Stimulated activated naive CD8-positive, alpha-beta T cell treated with anti-CD3 and anti-CD28 coated beads, Interleukin-15, amount 100 ng/mL, for 72 hours (primary cell): ENCODE measurements around the gene SARDH.
A peak's percentile ranks its signal among the peaks of the same experiment; 100 is the strongest.

ENCODE experiments used
- ATAC-seq: fragments of 150-1000 bp; cut with Tn5 transposase; 2 replicates; pipeline ENCODE4 v1.10.0; 2021; ENCODE audit warnings: mild to moderate bottlenecking, moderate library complexity
- DNase-seq, 2 donors: peaks; one replicate each; pipeline ENCODE4 v3.0.0; 2021 to 2022
- H3K27ac Mint-ChIP-seq, 2 donors: one replicate each; pipeline ENCODE4 v1.8.0; 2022; ENCODE audit warnings: mild to moderate bottlenecking in 2 of 2, mixed read lengths in 2 of 2, moderate library complexity in 2 of 2
- H3K27me3 Mint-ChIP-seq: one replicate; pipeline ENCODE4 v1.8.0; 2022; ENCODE audit warnings: mixed read lengths
- H3K4me1 Mint-ChIP-seq: one replicate; pipeline ENCODE4 v1.8.0; 2022; ENCODE audit warnings: mild to moderate bottlenecking, mixed read lengths
- H3K4me3 Mint-ChIP-seq, 2 donors: one replicate each; pipeline ENCODE4 v1.8.0; 2022; ENCODE audit warnings: mild to moderate bottlenecking in 2 of 2, mixed read lengths in 2 of 2, moderate library complexity in 1 of 2
- H3K9me3 Mint-ChIP-seq, 2 donors: one replicate each; pipeline ENCODE4 v1.8.0; 2022; ENCODE audit warnings: mixed read lengths in 2 of 2

The SARDH gene

DNA sequence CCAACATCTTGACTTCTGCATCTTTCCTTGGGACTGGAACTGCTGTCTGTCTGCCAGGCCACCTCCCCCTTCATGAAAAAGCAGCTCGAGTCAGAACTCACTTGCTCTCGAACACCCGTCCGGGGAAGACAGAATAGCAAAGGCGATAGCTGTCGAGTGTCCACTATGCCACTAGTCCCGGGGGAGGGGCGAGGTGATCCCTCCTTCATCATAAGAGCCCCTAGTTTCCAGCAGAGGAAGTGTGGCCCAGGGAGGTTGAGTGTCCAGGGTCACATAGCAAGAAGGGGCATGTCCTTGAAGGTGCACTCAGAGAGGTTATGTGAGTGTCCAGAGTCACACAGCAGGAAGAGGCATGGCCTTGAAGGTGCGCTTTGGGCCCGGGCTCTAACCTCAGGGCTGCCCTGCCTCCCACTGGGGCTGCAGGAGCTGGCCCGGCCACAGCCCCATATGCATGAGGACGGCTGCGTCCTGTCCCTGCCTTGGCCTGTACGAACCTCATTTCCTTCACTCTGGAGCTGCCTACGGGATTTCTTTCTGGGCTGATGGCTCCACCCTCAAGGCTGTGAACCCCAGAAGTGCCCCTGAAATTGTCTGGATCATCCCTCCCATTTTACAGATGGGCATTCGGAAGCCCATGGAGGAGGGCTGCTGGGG lies 95.3 kb downstream of the SARDH start:
- Mint-ChIP-seq H3K27me3 (no peaks in the 10 kb centered on the region), H3K4me3 (no peak overlapping the region), H3K4me1 (no peaks in the 10 kb centered on the region), H3K27ac (no peak overlapping the region), H3K9me3 (no peaks in the 10 kb centered on the region)
- DNase-seq, result no peak
- ATAC-seq, result no peak

DNA sequence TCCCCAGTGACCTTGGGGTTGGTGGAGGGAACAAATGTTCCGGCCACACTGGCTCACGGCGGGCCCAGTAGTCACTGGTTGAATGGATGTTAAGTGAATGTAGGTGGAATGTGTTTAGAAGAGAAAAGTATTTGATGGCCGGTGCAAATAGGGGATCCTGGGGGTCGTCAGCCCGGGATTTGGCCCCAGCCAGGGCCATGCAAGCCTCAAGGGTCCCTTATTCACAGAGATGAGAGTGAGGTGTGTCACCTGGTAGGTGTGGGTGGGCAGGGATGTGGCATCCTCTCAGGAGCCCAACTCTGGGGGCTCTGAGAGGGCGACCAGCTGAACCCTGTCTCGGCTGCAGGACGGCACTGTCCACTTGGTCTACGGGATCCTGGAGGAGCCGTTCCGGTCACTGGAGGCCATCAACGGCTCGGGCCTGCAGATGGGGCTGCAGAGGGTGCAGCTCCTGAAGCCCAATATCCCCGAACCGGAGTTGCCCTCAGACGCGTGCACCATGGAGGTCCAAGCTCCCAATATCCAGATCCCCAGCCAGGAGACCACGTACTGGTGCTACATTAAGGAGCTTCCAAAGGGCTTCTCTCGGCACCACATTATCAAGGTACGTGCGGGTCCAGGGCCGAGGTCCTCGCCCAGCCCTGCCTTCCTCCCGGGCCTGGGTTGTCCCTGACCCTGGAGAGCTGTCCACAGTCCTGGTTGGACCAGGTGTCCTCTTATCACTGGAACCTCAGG lies 96.1 kb downstream of the SARDH start:
- no peaks in the 10 kb centered on the region for H3K9me3 Mint-ChIP-seq
- no peak for DNase-seq
- no peak overlapping the region for H3K4me3 Mint-ChIP-seq
- no peaks in the 10 kb centered on the region for H3K27me3 Mint-ChIP-seq
- H3K4me1 Mint-ChIP-seq, result no peaks in the 10 kb centered on the region
- no peak overlapping the region for H3K27ac Mint-ChIP-seq
- no peak for ATAC-seq

- Mint-ChIP-seq H3K4me3 (no peak overlapping the region), H3K27me3 (no peaks in the 10 kb centered on the region), H3K9me3 (no peaks in the 10 kb centered on the region), H3K27ac (no peak overlapping the region), H3K4me1 (no peaks in the 10 kb centered on the region)
- DNase-seq (no peak), ATAC-seq (no peak)
Observed at GRCh38 chr9:133641396-133641655, 96.8 kb downstream of the SARDH start.

DNA sequence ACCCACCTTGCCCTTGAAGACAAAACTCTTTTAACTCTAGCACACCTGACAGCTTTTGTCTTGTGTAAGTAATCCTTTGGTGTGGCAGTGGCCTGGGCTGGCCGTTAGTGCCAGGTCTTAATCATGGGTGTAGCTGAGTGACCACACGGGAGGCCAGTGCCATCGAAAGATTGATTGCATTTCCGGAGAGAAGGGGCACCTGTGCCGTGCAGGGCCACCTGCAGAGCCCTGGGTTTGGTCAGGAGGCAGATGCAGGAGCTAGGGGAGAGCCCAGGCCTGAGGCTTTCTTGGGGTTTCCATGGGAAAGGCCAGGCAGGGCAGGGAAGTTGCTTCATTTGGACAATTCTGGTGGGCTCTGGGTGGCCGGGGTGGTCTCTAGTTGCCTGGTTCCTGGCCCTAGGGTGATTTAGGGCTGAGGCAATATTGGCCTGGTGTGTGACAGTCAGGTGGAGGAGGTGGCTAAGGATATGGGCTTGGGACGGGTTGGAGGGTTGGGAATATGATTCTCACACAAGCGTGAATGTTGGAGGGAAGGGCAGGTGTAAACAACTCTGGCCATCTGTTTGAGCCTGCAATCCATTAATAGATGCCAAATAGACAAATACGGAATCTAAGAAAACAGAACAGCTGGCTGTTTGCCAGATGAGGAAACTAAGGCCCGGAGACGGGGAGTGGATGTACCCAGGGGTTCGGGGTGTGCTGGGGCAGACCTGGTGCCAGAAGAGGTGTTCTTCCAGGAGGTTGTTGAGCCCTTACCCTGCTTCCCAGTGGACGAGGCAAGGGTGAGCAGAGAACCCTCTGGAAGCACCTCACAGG lies 97.4 kb downstream of the SARDH start:
- no peaks in the 10 kb centered on the region for H3K27me3 Mint-ChIP-seq
- peak overlapping the region in 1 of 2 donors; percentile 44 for H3K27ac Mint-ChIP-seq
- DNase-seq (no peak), ATAC-seq (no peak)
- no peaks in the 10 kb centered on the region for H3K9me3 Mint-ChIP-seq
- peak overlapping the region in 1 of 2 donors; percentile 19 for H3K4me3 Mint-ChIP-seq
- H3K4me1 Mint-ChIP-seq, result no peaks in the 10 kb centered on the region

- DNase-seq (no peak), ATAC-seq (no peak)
- H3K9me3 Mint-ChIP-seq, result no peaks in the 10 kb centered on the region
- H3K4me1 Mint-ChIP-seq, result no peaks in the 10 kb centered on the region
- no peaks in the 10 kb centered on the region for H3K27me3 Mint-ChIP-seq
- H3K27ac Mint-ChIP-seq, result no peak overlapping the region
- no peak overlapping the region for H3K4me3 Mint-ChIP-seq
Observed at GRCh38 chr9:133640160-133640559, 98.0 kb downstream of the SARDH start.

GRCh38 chr9:133639613-133640012 lies 98.5 kb downstream of the SARDH start:
- Mint-ChIP-seq H3K9me3 (no peaks in the 10 kb centered on the region), H3K27me3 (no peaks in the 10 kb centered on the region), H3K27ac (no peak overlapping the region), H3K4me1 (no peaks in the 10 kb centered on the region), H3K4me3 (no peak overlapping the region)
- no peak for ATAC-seq
- no peak for DNase-seq

DNA sequence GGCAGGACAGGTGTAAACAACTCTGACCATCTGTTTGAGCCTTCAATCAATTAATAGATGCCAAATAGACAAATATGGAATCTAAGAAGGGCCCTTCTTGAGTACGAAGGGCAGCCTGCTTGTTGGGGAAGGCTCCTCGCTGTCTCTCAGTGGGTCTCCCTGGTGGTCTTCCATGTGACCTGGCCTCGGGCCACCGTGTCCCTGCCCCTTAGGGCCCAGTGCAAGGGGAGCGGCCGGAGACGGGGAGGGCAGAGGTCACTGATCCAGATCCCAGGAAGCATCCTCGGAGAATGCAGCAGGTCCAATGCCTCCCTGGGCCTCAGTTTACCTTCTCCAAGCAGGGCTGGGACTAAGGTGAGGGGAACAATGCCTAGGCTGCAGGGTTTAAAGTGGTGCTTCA lies 99.4 kb downstream of the SARDH start:
- ATAC-seq, result no peak
- H3K27ac Mint-ChIP-seq, result no peak overlapping the region
- no peaks in the 10 kb centered on the region for H3K9me3 Mint-ChIP-seq

GRCh38 chr9:133638076-133638475 lies 100.1 kb downstream of the SARDH start:
- H3K27ac Mint-ChIP-seq, result no peak overlapping the region
- H3K4me1 Mint-ChIP-seq, result no peaks in the 10 kb centered on the region
- ATAC-seq, result no peak
- no peaks in the 10 kb centered on the region for H3K27me3 Mint-ChIP-seq
- DNase-seq, result no peak
- no peak overlapping the region for H3K4me3 Mint-ChIP-seq
- no peaks in the 10 kb centered on the region for H3K9me3 Mint-ChIP-seq

More for the DNA sequence above, 99.4 kb downstream of the SARDH start:
- Mint-ChIP-seq H3K4me3 (no peak overlapping the region), H3K4me1 (no peaks in the 10 kb centered on the region), H3K27me3 (no peaks in the 10 kb centered on the region)
- DNase-seq, result no peak

- ATAC-seq (no peak), DNase-seq (no peak)
- Mint-ChIP-seq H3K27ac (no peak overlapping the region), H3K9me3 (no peaks in the 10 kb centered on the region), H3K27me3 (no peaks in the 10 kb centered on the region), H3K4me1 (no peaks in the 10 kb centered on the region), H3K4me3 (no peak overlapping the region)
Observed at GRCh38 chr9:133637451-133638055, 100.6 kb downstream of the SARDH start.

GRCh38 chr9:133636902-133637301 lies 101.2 kb downstream of the SARDH start:
- DNase-seq, result no peak
- Mint-ChIP-seq H3K4me3 (no peak overlapping the region), H3K27ac (no peak overlapping the region), H3K9me3 (no peaks in the 10 kb centered on the region), H3K27me3 (no peaks in the 10 kb centered on the region), H3K4me1 (no peaks in the 10 kb centered on the region)
- no peak for ATAC-seq

- H3K9me3 Mint-ChIP-seq, result no peaks in the 10 kb centered on the region
- no peak within 1 kb of the TSS for H3K27ac Mint-ChIP-seq
- no peaks in the 10 kb centered on the region for H3K4me1 Mint-ChIP-seq
- DNase-seq (no peak), ATAC-seq (no peak)
- no peak within 1 kb of the TSS for H3K4me3 Mint-ChIP-seq
- no peaks in the 10 kb centered on the region for H3K27me3 Mint-ChIP-seq
Observed at GRCh38 chr9:133635533-133636531, 102.3 kb downstream of the SARDH start, which contains the start of gene DBH. TSS of gene DBH (plus strand) at chr9:133636363. CDS start at chr9:133636372, 9 bp downstream.

DNA sequence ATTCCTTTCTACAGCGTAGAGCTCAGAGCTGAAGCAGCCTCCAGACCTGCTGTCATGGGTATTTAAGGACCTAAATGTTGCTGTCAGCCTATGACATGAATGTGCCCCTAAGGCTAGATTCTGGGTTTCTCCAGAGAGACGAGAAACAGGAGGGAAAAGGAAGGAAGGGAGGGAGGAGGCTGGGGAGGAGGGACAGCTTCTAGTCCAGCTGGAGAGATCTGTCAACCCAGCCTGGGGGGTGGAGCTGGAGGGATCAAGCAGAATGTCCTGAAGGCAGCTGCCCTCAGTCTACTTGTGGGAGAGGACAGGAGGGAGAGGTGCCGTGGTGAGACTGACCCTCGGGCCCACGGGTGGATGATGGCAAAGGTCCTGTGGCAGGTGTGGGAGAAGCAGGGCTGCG lies 103.1 kb downstream of the SARDH start:
- no peak for ATAC-seq
- no peak overlapping the region for H3K27ac Mint-ChIP-seq
- H3K9me3 Mint-ChIP-seq, result no peaks in the 10 kb centered on the region
- H3K27me3 Mint-ChIP-seq, result no peaks in the 10 kb centered on the region
- no peak overlapping the region for H3K4me3 Mint-ChIP-seq
- no peaks in the 10 kb centered on the region for H3K4me1 Mint-ChIP-seq
- DNase-seq, result no peak

DNA sequence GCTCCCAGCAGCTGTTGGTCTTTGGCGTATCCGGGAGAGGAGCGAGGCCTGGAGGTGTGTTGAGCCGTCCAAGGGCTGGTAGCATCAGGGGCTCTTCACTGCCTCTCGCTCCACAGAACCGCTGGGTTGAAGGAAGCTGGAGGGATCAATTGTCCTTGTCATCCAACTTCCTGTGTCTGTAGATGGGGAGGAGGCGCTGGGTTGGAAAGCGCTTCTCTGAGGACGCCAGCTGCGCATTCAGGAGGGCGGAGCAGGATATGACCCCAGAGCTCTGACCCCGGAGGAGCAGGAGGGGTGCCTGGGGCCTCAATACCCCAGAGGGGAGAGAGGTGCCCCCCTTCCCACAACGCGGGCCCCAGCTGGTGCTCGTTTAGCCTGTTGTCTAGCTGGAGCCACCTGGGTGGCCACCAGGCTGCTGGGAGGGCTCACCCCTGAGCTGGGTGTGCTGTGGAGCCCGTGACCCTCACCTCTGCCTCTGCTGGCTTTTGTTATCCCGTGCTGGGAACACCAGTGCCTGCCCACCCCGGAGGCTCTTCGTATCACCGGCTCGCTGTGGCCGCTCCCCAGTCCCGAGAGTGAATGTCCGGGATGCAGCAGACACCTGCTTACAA lies 104.0 kb downstream of the SARDH start:
- no peak overlapping the region for H3K4me3 Mint-ChIP-seq
- H3K27me3 Mint-ChIP-seq, result no peaks in the 10 kb centered on the region
- DNase-seq (no peak), ATAC-seq (peak; percentile 11)
- no peak overlapping the region for H3K27ac Mint-ChIP-seq
- no peaks in the 10 kb centered on the region for H3K4me1 Mint-ChIP-seq
- H3K9me3 Mint-ChIP-seq, result no peaks in the 10 kb centered on the region

GRCh38 chr9:133633681-133634080 lies 104.5 kb downstream of the SARDH start:
- no peak overlapping the region for H3K27ac Mint-ChIP-seq
- no peak for DNase-seq
- no peak overlapping the region for H3K4me3 Mint-ChIP-seq
- no peaks in the 10 kb centered on the region for H3K27me3 Mint-ChIP-seq
- no peak for ATAC-seq
- no peaks in the 10 kb centered on the region for H3K4me1 Mint-ChIP-seq
- H3K9me3 Mint-ChIP-seq, result no peaks in the 10 kb centered on the region
